ENCODE results near the gene ULK4. TPM values are rescaled to one million over a fixed set of nuclear protein-coding genes. Genes with fewer than 3 reads are reported as not detected.

Gene ULK4
- total and polyA plus RNA-seq, 12 donors, result 1.6 to 24.5 (median 6.9) TPM

GRCh38 chr3:41469083-41469482, 492.8 kb downstream of the ULK4 start:
- no peak overlapping the region for H3K27ac ChIP-seq
- no peak overlapping the region for H3K4me3 ChIP-seq
- 93 to 100% (median 96%) methylated on average over 1 of the region's 1 CpG; no CpG with 5 or more reads in 1 of the 4 donors for WGBS, 4 donors
- H3K36me3 ChIP-seq (replicated peaks in 1 of 2), result no peaks in the 10 kb centered on the region
- DNase-seq, result no peak
- intact Hi-C loops (cut with DNase I), result no loop called here
- H3K27me3 ChIP-seq, result no peaks in the 10 kb centered on the region
- peaks cover 0 to 11% of the 10 kb centered on the region in 2 donors for H3K4me1 ChIP-seq (replicated peaks in 1 of 2)
- peaks cover 0 to 13% (median 9%) of the 10 kb centered on the region in 3 donors for H3K9me3 ChIP-seq (replicated peaks in 1 of 3)
- TF ChIP-seq CTCF (IDR thresholded peaks at IDR 0.05), result no peak
- no peak for TF ChIP-seq POLR2A (IDR thresholded peaks at IDR 0.05)

GRCh38 chr3:41467481-41467880, 494.4 kb downstream of the ULK4 start:
- peaks cover 0 to 13% (median 5%) of the 10 kb centered on the region in 3 donors for H3K9me3 ChIP-seq (replicated peaks in 1 of 3)
- H3K4me3 ChIP-seq, result no peak overlapping the region
- H3K27me3 ChIP-seq, result no peaks in the 10 kb centered on the region
- H3K4me1 ChIP-seq (replicated peaks in 1 of 2), result peaks cover 0 to 13% of the 10 kb centered on the region in 2 donors
- intact Hi-C loops (cut with DNase I), result no loop called here
- no peak for DNase-seq
- TF ChIP-seq POLR2A (IDR thresholded peaks at IDR 0.05) (no peak), CTCF (IDR thresholded peaks at IDR 0.05) (no peak)
- no peak overlapping the region for H3K27ac ChIP-seq
- 85 to 94% (median 91%) methylated on average over 1 of the region's 1 CpG for WGBS, 4 donors
- H3K36me3 ChIP-seq (replicated peaks in 1 of 2), result no peaks in the 10 kb centered on the region

GRCh38 chr3:41464858-41465257, 497.0 kb downstream of the ULK4 start:
- H3K27ac ChIP-seq, result peak overlapping the region in 1 of 5 donors; percentile 19
- peaks cover 0 to 13% of the 10 kb centered on the region in 2 donors for H3K4me1 ChIP-seq (replicated peaks in 1 of 2)
- intact Hi-C loops (cut with DNase I), result no loop called here
- TF ChIP-seq POLR2A (IDR thresholded peaks at IDR 0.05), result no peak
- TF ChIP-seq CTCF (IDR thresholded peaks at IDR 0.05), result no peak
- no peaks in the 10 kb centered on the region for H3K36me3 ChIP-seq (replicated peaks in 1 of 2)
- H3K9me3 ChIP-seq (replicated peaks in 1 of 3), result peaks cover 0 to 3% (median 0%) of the 10 kb centered on the region in 3 donors
- peak in 3 of 7 donors; percentile 17 to 52 (median 38) for DNase-seq
- WGBS, 4 donors, result 13 to 26% (median 21%) methylated on average over 1 of the region's 1 CpG
- H3K4me3 ChIP-seq, result no peak overlapping the region
- H3K27me3 ChIP-seq, result no peaks in the 10 kb centered on the region

GRCh38 chr3:41464401-41464800, 497.5 kb downstream of the ULK4 start:
- WGBS, 4 donors, result 35 to 48% (median 40%) methylated on average over 2 of the region's 2 CpGs
- intact Hi-C loops (cut with DNase I), result no loop called here
- TF ChIP-seq CTCF (IDR thresholded peaks at IDR 0.05) (no peak), POLR2A (IDR thresholded peaks at IDR 0.05) (no peak)

More at GRCh38 chr3:41464401-41464800, 497.5 kb downstream of the ULK4 start:
- Histone ChIP-seq H3K9me3 (replicated peaks in 1 of 3) (no peaks in the 10 kb centered on the region), H3K27ac (peak overlapping the region in 1 of 5 donors; percentile 19), H3K4me1 (replicated peaks in 1 of 2) (peaks cover 0 to 13% of the 10 kb centered on the region in 2 donors), H3K36me3 (replicated peaks in 1 of 2) (no peaks in the 10 kb centered on the region), H3K27me3 (no peaks in the 10 kb centered on the region), H3K4me3 (no peak overlapping the region)
- peak in 3 of 7 donors; percentile 33 to 59 (median 36) for DNase-seq
